ENCODE data around the gene MYH15. TPM values are rescaled to one million over a fixed set of nuclear protein-coding genes. Genes with fewer than 3 reads are reported as not detected.

MYH15 gene
- total and polyA plus RNA-seq, 10 of the 15 experiments (the other 5 are each of a cell fraction or from before 2014, with no cell fraction given) = 0.05 to 0.27 (median 0.09) TPM; not detected in 1

DNA sequence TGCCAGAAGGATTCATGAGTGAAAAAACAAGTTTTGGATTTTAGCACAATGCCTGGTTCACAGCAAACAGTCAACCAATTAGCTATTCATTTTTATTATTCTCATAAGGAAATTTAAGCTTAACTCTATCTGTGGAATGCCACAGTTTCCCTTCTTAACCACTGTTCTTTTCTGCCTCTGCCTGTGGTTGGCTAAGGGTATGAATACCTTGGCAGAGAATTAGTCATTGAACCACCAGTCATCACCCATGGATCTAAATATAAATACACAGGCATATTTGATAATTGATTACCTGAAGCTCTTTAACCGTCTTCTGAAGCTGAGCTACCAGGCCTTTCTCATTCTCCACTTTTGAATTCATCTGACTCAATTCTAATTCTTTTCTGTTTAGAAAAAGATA is 79.9 kb downstream of the MYH15 start:
- RAD21 ChIA-PET (ENCODE audit: unreplicated experiment) = interaction anchor here (0.6 kb wide), 2 partner anchors 266 to 1010 kb away, joined by 3 read pairs; no protein-coding TSS in a partner anchor
- no peak; the same call in 2 of the 3 replicates for ATAC-seq

More for the DNA sequence above, 79.9 kb downstream of the MYH15 start:
- Histone ChIP-seq H4K20me1 (ENCODE audit: control insufficient read depth, insufficient read depth) (no peaks in the 10 kb centered on the region), H3K9ac (ENCODE audit: control insufficient read depth, insufficient read depth, low read length) (no peak overlapping the region), H3K4me2 (ENCODE audit: control insufficient read depth, insufficient read depth) (no peak overlapping the region), H3K27me3 (replicated peaks in 1 of 2; ENCODE audit: control insufficient read depth in 2 of 2, insufficient read depth in 2 of 2, low read length in 1 of 2) (no peaks in the 10 kb centered on the region), H3K36me3 (ENCODE audit: control insufficient read depth in 2 of 2, insufficient read depth in 2 of 2, low read length in 1 of 2) (no peaks in the 10 kb centered on the region), H3K79me2 (ENCODE audit: control insufficient read depth, insufficient read depth, low read length) (no peaks in the 10 kb centered on the region), H3K9me3 (replicated peaks; ENCODE audit: control insufficient read depth, insufficient read depth, low read length) (no peaks in the 10 kb centered on the region; the same call in 1 of the 3 replicates), H3K4me3 (no peak overlapping the region), H3K27ac (ENCODE audit: control insufficient read depth, insufficient read depth) (no peak overlapping the region), H3K4me1 (ENCODE audit: control insufficient read depth, insufficient read depth, low read length) (no peaks in the 10 kb centered on the region), H2AFZ (ENCODE audit: control insufficient read depth, low read depth, low read length) (no peak overlapping the region)
- SMC1A ChIA-PET (ENCODE audit: uncharacterized antibody, unreplicated experiment) = interaction anchor here (0.9 to 1.5 kb wide), 4 partner anchors 9 to 17 kb away, joined by 3 to 7 read pairs (median 3); no protein-coding TSS in a partner anchor
- FAIRE-seq (no peak), DNase-seq (ENCODE audit: low read depth, low spot score) (no peak)
- POLR2A ChIA-PET = no interaction called here
- BruUV-seq (replicated peaks) = no TSS peak
- CTCF ChIA-PET = interaction anchor here (0.7 to 1.5 kb wide), 3 partner anchors 23 to 493 kb away, joined by 3 to 7 read pairs (median 4); no protein-coding TSS in a partner anchor
- WGBS (ENCODE audit: insufficient coverage, insufficient replicate concordance, low lambda C conversion rate, missing lambda C conversion rate) = 45% methylated on average over 1 of the region's 1 CpG
- no peak for TF ChIP-seq EP300 (IDR thresholded peaks at IDR 0.05; ENCODE audit: borderline replicate concordance in 1 of 2, control insufficient read depth in 1 of 2, low read depth in 2 of 2, low read length in 2 of 2)
- no peak for TF ChIP-seq ESRRA (IDR thresholded peaks at IDR 0.05; ENCODE audit: low read length)
- no peak for TF ChIP-seq NFXL1 (IDR thresholded peaks at IDR 0.05; ENCODE audit: borderline replicate concordance)
- no peak for TF ChIP-seq ZNF207 (IDR thresholded peaks at IDR 0.05; ENCODE audit: borderline replicate concordance)
- TF ChIP-seq MEF2B (IDR thresholded peaks at IDR 0.05; ENCODE audit: partially characterized antibody, poor library complexity, severe bottlenecking) = no peak
- TF ChIP-seq, protein P1, sequence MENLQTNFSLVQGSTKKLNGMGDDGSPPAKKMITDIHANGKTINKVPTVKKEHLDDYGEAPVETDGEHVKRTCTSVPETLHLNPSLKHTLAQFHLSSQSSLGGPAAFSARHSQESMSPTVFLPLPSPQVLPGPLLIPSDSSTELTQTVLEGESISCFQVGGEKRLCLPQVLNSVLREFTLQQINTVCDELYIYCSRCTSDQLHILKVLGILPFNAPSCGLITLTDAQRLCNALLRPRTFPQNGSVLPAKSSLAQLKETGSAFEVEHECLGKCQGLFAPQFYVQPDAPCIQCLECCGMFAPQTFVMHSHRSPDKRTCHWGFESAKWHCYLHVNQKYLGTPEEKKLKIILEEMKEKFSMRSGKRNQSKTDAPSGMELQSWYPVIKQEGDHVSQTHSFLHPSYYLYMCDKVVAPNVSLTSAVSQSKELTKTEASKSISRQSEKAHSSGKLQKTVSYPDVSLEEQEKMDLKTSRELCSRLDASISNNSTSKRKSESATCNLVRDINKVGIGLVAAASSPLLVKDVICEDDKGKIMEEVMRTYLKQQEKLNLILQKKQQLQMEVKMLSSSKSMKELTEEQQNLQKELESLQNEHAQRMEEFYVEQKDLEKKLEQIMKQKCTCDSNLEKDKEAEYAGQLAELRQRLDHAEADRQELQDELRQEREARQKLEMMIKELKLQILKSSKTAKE (IDR thresholded peaks at IDR 0.05; ENCODE audit: low read depth, poor library complexity, severe bottlenecking) = no peak
- no peak for TF ChIP-seq ZBED1 (IDR thresholded peaks at IDR 0.05; ENCODE audit: borderline replicate concordance)
- TF ChIP-seq IKZF2 (IDR thresholded peaks at IDR 0.05) = no peak
- TF ChIP-seq, protein P2, sequence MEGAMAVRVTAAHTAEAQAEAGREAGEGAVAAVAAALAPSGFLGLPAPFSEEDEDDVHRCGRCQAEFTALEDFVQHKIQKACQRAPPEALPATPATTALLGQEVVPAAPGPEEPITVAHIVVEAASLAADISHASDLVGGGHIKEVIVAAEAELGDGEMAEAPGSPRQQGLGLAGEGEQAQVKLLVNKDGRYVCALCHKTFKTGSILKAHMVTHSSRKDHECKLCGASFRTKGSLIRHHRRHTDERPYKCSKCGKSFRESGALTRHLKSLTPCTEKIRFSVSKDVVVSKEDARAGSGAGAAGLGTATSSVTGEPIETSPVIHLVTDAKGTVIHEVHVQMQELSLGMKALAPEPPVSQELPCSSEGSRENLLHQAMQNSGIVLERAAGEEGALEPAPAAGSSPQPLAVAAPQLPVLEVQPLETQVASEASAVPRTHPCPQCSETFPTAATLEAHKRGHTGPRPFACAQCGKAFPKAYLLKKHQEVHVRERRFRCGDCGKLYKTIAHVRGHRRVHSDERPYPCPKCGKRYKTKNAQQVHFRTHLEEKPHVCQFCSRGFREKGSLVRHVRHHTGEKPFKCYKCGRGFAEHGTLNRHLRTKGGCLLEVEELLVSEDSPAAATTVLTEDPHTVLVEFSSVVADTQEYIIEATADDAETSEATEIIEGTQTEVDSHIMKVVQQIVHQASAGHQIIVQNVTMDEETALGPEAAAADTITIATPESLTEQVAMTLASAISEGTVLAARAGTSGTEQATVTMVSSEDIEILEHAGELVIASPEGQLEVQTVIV (IDR thresholded peaks at IDR 0.05; ENCODE audit: borderline replicate concordance, partially characterized antibody) = no peak
- TF ChIP-seq BCL11A (IDR thresholded peaks at IDR 0.05; ENCODE audit: low read depth, low read length) = no peak
- TF ChIP-seq SIX5 (IDR thresholded peaks at IDR 0.05; ENCODE audit: low read depth, low read length, severe bottlenecking) = no peak
- no peak for TF ChIP-seq POU2F2 (IDR thresholded peaks at IDR 0.05; ENCODE audit: borderline replicate concordance, low read depth, low read length)
- TF ChIP-seq, protein P3, sequence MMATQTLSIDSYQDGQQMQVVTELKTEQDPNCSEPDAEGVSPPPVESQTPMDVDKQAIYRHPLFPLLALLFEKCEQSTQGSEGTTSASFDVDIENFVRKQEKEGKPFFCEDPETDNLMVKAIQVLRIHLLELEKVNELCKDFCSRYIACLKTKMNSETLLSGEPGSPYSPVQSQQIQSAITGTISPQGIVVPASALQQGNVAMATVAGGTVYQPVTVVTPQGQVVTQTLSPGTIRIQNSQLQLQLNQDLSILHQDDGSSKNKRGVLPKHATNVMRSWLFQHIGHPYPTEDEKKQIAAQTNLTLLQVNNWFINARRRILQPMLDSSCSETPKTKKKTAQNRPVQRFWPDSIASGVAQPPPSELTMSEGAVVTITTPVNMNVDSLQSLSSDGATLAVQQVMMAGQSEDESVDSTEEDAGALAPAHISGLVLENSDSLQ (IDR thresholded peaks at IDR 0.05) = no peak
- no peak for TF ChIP-seq EED (IDR thresholded peaks at IDR 0.05; ENCODE audit: low read depth)
- TF ChIP-seq ZNF217 (IDR thresholded peaks at IDR 0.05) = no peak
- no peak for TF ChIP-seq ATF7 (IDR thresholded peaks at IDR 0.05; ENCODE audit: low read depth)
- intact Hi-C loops (cut with micrococcal nuclease; ENCODE audit: unreplicated experiment) = no loop called here
- in situ Hi-C loops (cut with MboI) = no loop called here

Data from GM12878 (cell line).